Vagina (tissue), 2 donors: ENCODE results near the gene PASK. TPM values are rescaled to one million over a fixed set of nuclear protein-coding genes. Genes with fewer than 3 reads are reported as not detected.

Source experiments
- DNase-seq, 2 donors: peaks; one replicate each; pipeline ENCODE4 v3.0.0-alpha.2; 2017; ENCODE audit errors: extremely low spot score in 2 of 2
- H3K27ac ChIP-seq: fragments of 200-600 bp; sonication (generic); one replicate; pipeline ENCODE4 v1.5.1; 2019
- H3K27me3 ChIP-seq: fragments of 200-600 bp; sonication (generic); one replicate; pipeline ENCODE4 v1.5.1; 2019
- H3K36me3 ChIP-seq, 2 donors: fragments of 200-600 bp; sonication (generic); one replicate each; pipeline ENCODE4 v1.5.1; 2017 to 2019
- H3K4me1 ChIP-seq: fragments of 200-600 bp; sonication (generic); one replicate; pipeline ENCODE4 v1.5.1; 2019
- H3K4me3 ChIP-seq, 2 donors: fragments of 200-600 bp; sonication (generic); 1 replicate in 1 of 2; 2 replicates in 1 of 2; pipeline ENCODE4 v1.5.1; 2016 to 2019
- H3K9me3 ChIP-seq: fragments of 200-600 bp; sonication (generic); one replicate; pipeline ENCODE4 v1.5.1; 2019
- CTCF ChIP-seq, 3 experiments: fragments of 450-650 bp in 2 of 3; fragments of 200-600 bp in 1 of 3; sonication (generic) in 1 of 3; IDR thresholded peaks; one replicate each; pipeline ENCODE4 v1.5.1; 2017 to 2019; ENCODE audit warnings: antibody characterized with exemption in 3 of 3, mild to moderate bottlenecking in 2 of 3, moderate library complexity in 2 of 3
- POLR2A ChIP-seq, 2 donors: fragments of 450-650 bp; IDR thresholded peaks; one replicate each; pipeline ENCODE4 v1.6.1; 2017; ENCODE audit warnings: antibody characterized with exemption in 2 of 2, mild to moderate bottlenecking in 2 of 2, moderate library complexity in 2 of 2
- POLR2AphosphoS5 ChIP-seq, 2 donors: sonication (generic); formaldehyde crosslinking; IDR thresholded peaks; one replicate each; pipeline ENCODE4 v1.9.0; 2017; ENCODE audit warnings: antibody characterized with exemption in 2 of 2, mild to moderate bottlenecking in 2 of 2, low read depth in 1 of 2; ENCODE audit not compliant: insufficient read depth in 1 of 2
- intact Hi-C: fragments of 100-400 bp; cut with DNase I; formaldehyde crosslinking; loops from one replicate; pipeline ENCODE4 v1.15.1; 2023
- total RNA-seq: library from RNA; depleted of rRNA; stranded (reverse); fragments of >200 nt; gene quantifications from one replicate; pipeline ENCODE4 v1.2.3, GENCODE V29; 2016

Gene PASK
- total RNA-seq, 1 donor from 2014 or later = 6.4 TPM

GRCh38 chr2:241134711-241135110, 14.6 kb downstream of the PASK start:
- TF ChIP-seq POLR2AphosphoS5 (IDR thresholded peaks at IDR 0.05; ENCODE audit: insufficient read depth in 1 of 2, low read depth in 1 of 2) (no peak), CTCF (IDR thresholded peaks at IDR 0.05) (no peak), POLR2A (IDR thresholded peaks at IDR 0.05) (no peak)
- no peaks in the 10 kb centered on the region for H3K27me3 ChIP-seq
- H3K27ac ChIP-seq = no peak overlapping the region
- intact Hi-C loops = no loop called here
- DNase-seq = no peak
- H3K4me3 ChIP-seq = no peak overlapping the region
- H3K36me3 ChIP-seq = no peaks in the 10 kb centered on the region
- H3K9me3 ChIP-seq = no peaks in the 10 kb centered on the region
- no peaks in the 10 kb centered on the region for H3K4me1 ChIP-seq

- no peaks in the 10 kb centered on the region for H3K9me3 ChIP-seq
- intact Hi-C loops = no loop called here
- H3K27ac ChIP-seq = no peak overlapping the region
- no peak for DNase-seq
- TF ChIP-seq CTCF (IDR thresholded peaks at IDR 0.05) (no peak), POLR2A (IDR thresholded peaks at IDR 0.05) (no peak), POLR2AphosphoS5 (IDR thresholded peaks at IDR 0.05; ENCODE audit: insufficient read depth in 1 of 2, low read depth in 1 of 2) (no peak)
- no peaks in the 10 kb centered on the region for H3K36me3 ChIP-seq
- no peak overlapping the region for H3K4me3 ChIP-seq
- H3K4me1 ChIP-seq = no peaks in the 10 kb centered on the region
- H3K27me3 ChIP-seq = no peaks in the 10 kb centered on the region
Observed at GRCh38 chr2:241133436-241133820, 15.8 kb downstream of the PASK start.

- no peaks in the 10 kb centered on the region for H3K27me3 ChIP-seq
- TF ChIP-seq POLR2AphosphoS5 (IDR thresholded peaks at IDR 0.05; ENCODE audit: insufficient read depth in 1 of 2, low read depth in 1 of 2) = no peak
- TF ChIP-seq POLR2A (IDR thresholded peaks at IDR 0.05) = no peak
- no peak for TF ChIP-seq CTCF (IDR thresholded peaks at IDR 0.05)
- no peak overlapping the region for H3K4me3 ChIP-seq
- DNase-seq = no peak
- intact Hi-C loops = no loop called here
- no peaks in the 10 kb centered on the region for H3K4me1 ChIP-seq
- no peaks in the 10 kb centered on the region for H3K36me3 ChIP-seq
- H3K27ac ChIP-seq = no peak overlapping the region
- H3K9me3 ChIP-seq = no peaks in the 10 kb centered on the region
Observed at GRCh38 chr2:241132538-241133435, 16.5 kb downstream of the PASK start.

- Histone ChIP-seq H3K4me3 (no peak overlapping the region), H3K27ac (no peak overlapping the region), H3K4me1 (no peaks in the 10 kb centered on the region), H3K36me3 (no peaks in the 10 kb centered on the region), H3K9me3 (no peaks in the 10 kb centered on the region), H3K27me3 (no peaks in the 10 kb centered on the region)
- DNase-seq = no peak
- intact Hi-C loops = no loop called here
- TF ChIP-seq POLR2AphosphoS5 (IDR thresholded peaks at IDR 0.05; ENCODE audit: insufficient read depth in 1 of 2, low read depth in 1 of 2) = no peak
- TF ChIP-seq CTCF (IDR thresholded peaks at IDR 0.05) = no peak
- TF ChIP-seq POLR2A (IDR thresholded peaks at IDR 0.05) = no peak
Observed at GRCh38 chr2:241131531-241131930, 17.7 kb downstream of the PASK start.

- H3K4me1 ChIP-seq = no peaks in the 10 kb centered on the region
- no peaks in the 10 kb centered on the region for H3K36me3 ChIP-seq
- no peak for TF ChIP-seq POLR2A (IDR thresholded peaks at IDR 0.05)
- no peak for TF ChIP-seq CTCF (IDR thresholded peaks at IDR 0.05)
- TF ChIP-seq POLR2AphosphoS5 (IDR thresholded peaks at IDR 0.05; ENCODE audit: insufficient read depth in 1 of 2, low read depth in 1 of 2) = no peak
- H3K27me3 ChIP-seq = no peaks in the 10 kb centered on the region
- no peak overlapping the region for H3K4me3 ChIP-seq
- no peak overlapping the region for H3K27ac ChIP-seq
- no peaks in the 10 kb centered on the region for H3K9me3 ChIP-seq
- intact Hi-C loops = no loop called here
- no peak for DNase-seq
Observed at GRCh38 chr2:241130316-241130715, 19.0 kb downstream of the PASK start.
